ENCODE measurements around the gene LPCAT4. TPM values are rescaled to one million over a fixed set of nuclear protein-coding genes. Genes with fewer than 3 reads are reported as not detected.
"Not testable (repeated sequence)": the region's sequence is repeated elsewhere in the genome, so short reads cannot be mapped to it uniquely, and the experiment has no call there.

Gene LPCAT4
- total and polyA plus RNA-seq, 2 of the 8 experiments (the other 6 are each of a cell fraction or from before 2014, with no cell fraction given), result 69.3 to 109 TPM

DNA sequence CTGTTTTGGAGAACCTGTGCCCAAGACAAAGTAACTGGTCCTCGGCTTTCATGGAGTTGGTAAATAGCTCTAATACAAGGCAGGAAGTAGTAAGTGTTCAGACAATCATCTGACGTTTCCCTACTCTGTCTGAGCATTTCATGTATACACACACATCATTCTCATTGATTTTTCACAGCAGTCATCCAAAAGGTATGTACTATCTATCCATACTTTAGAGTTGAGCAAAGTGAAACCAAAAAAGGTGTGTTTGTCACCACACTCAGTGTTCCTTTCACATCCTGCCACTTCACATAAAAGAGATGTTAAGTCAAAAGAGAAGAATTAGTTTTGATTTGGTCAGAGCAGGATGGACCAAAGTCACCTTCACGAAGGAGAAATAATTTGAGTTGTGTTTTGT, 36.9 kb upstream of the LPCAT4 start:
- H2BK5ac ChIP-seq (ENCODE audit: low read depth, low read length); H2BK12ac ChIP-seq (ENCODE audit: low read depth, low read length); H3K27ac ChIP-seq (ENCODE audit: low read depth, low read length); H3K4me1 ChIP-seq (replicated peaks in 1 of 4; ENCODE audit: control insufficient read depth in 3 of 4, insufficient read depth in 4 of 4, low read length in 3 of 4); FAIRE-seq; H3K27me3 ChIP-seq (replicated peaks in 1 of 4; ENCODE audit: control insufficient read depth in 3 of 4, extremely low read depth in 1 of 4, insufficient read depth in 3 of 4, low read length in 3 of 4); CTCF ChIA-PET (ENCODE audit: partially characterized antibody); H4K91ac ChIP-seq (replicated peaks; ENCODE audit: insufficient read length, low read length); H3K36me3 ChIP-seq (ENCODE audit: control insufficient read depth in 2 of 4, insufficient read depth in 4 of 4, low read length in 3 of 4); H3K23ac ChIP-seq (ENCODE audit: insufficient read length); H2BK120ac ChIP-seq (replicated peaks; ENCODE audit: low read depth, low read length); H3K9me3 ChIP-seq (ENCODE audit: insufficient read depth in 2 of 2, low read depth in 1 of 2, low read length in 1 of 2); H3K4me2 ChIP-seq (ENCODE audit: insufficient read depth in 1 of 2, low read depth in 2 of 2, low read length in 2 of 2); H3K79me2 ChIP-seq (ENCODE audit: control insufficient read depth in 1 of 2, insufficient read depth in 2 of 2, low read length in 2 of 2); H3K14ac ChIP-seq (ENCODE audit: insufficient read length); H2BK15ac ChIP-seq (ENCODE audit: low read length); H4K5ac ChIP-seq (ENCODE audit: insufficient read length, low read depth, low read length); H2AK5ac ChIP-seq (ENCODE audit: low read depth, low read length); H2BK20ac ChIP-seq (ENCODE audit: low read length); POLR2A ChIA-PET (ENCODE audit: partially characterized antibody); H3K4me3 ChIP-seq (ENCODE audit: extremely low read depth in 1 of 4, insufficient read depth in 2 of 4, low read depth in 3 of 4, low read length in 4 of 4); H3K18ac ChIP-seq (ENCODE audit: extremely low read depth, low read length); H2AFZ ChIP-seq (ENCODE audit: low read length); DNase-seq (ENCODE audit: low read depth in 1 of 2, low spot score in 2 of 2); H3K9ac ChIP-seq (replicated peaks in 1 of 4; ENCODE audit: extremely low read depth in 1 of 4, low read depth in 3 of 4, low read length in 3 of 4); H3K79me1 ChIP-seq (ENCODE audit: low read depth, low read length); H3K4ac ChIP-seq (replicated peaks; ENCODE audit: insufficient read length, low read depth, low read length); H3K23me2 ChIP-seq (ENCODE audit: low read depth, low read length); H4K8ac ChIP-seq (ENCODE audit: extremely low read depth, insufficient read depth, low read length); H3K56ac ChIP-seq (replicated peaks; ENCODE audit: insufficient read length, low read depth, low read length); H4K20me1 ChIP-seq (replicated peaks in 1 of 2; ENCODE audit: control insufficient read depth in 1 of 2, insufficient read depth in 2 of 2, low read length in 2 of 2): not testable (repeated sequence)
- no CpG with 5 or more reads among the region's 3 CpGs for WGBS, 2 experiments (ENCODE audit: extremely low coverage in 1 of 2, insufficient coverage in 1 of 2, insufficient read length in 1 of 2, insufficient replicate concordance in 2 of 2, low coverage in 1 of 2, low lambda C conversion rate in 2 of 2, missing lambda C conversion rate in 1 of 2)

DNA sequence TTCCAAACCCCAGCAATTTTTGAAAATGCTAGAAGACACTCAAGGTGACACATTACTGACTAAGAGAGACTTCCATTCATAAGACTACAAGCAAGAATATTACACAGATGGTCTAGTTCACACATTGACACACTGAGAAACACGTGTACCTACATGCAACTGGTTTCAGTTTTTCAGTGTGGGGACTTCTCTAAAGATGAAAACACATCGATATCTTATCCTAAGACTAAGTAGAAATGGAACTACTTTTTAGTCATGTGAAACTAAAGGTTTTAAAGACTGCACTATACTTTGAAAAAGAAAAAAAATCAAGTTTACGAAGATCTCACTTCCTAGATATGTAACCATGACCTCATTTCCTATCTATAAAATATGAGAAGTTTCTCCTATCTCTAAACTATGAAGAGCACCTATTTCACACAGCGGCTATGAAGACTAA, 36.2 kb upstream of the LPCAT4 start:
- DNase-seq (ENCODE audit: low read depth in 1 of 2, low spot score in 2 of 2); H2BK20ac ChIP-seq (ENCODE audit: low read length); H3K4ac ChIP-seq (replicated peaks; ENCODE audit: insufficient read length, low read depth, low read length); H3K36me3 ChIP-seq (ENCODE audit: control insufficient read depth in 2 of 4, insufficient read depth in 4 of 4, low read length in 3 of 4); H3K18ac ChIP-seq (ENCODE audit: extremely low read depth, low read length); H3K4me1 ChIP-seq (replicated peaks in 1 of 4; ENCODE audit: control insufficient read depth in 3 of 4, insufficient read depth in 4 of 4, low read length in 3 of 4); H3K79me2 ChIP-seq (ENCODE audit: control insufficient read depth in 1 of 2, insufficient read depth in 2 of 2, low read length in 2 of 2); H4K20me1 ChIP-seq (replicated peaks in 1 of 2; ENCODE audit: control insufficient read depth in 1 of 2, insufficient read depth in 2 of 2, low read length in 2 of 2); H2BK5ac ChIP-seq (ENCODE audit: low read depth, low read length); H3K23me2 ChIP-seq (ENCODE audit: low read depth, low read length); H4K5ac ChIP-seq (ENCODE audit: insufficient read length, low read depth, low read length); POLR2A ChIA-PET (ENCODE audit: partially characterized antibody); H3K14ac ChIP-seq (ENCODE audit: insufficient read length); H3K9ac ChIP-seq (replicated peaks in 1 of 4; ENCODE audit: extremely low read depth in 1 of 4, low read depth in 3 of 4, low read length in 3 of 4); H2BK15ac ChIP-seq (ENCODE audit: low read length); H3K56ac ChIP-seq (replicated peaks; ENCODE audit: insufficient read length, low read depth, low read length); H2BK120ac ChIP-seq (replicated peaks; ENCODE audit: low read depth, low read length); H3K9me3 ChIP-seq (ENCODE audit: insufficient read depth in 2 of 2, low read depth in 1 of 2, low read length in 1 of 2); H3K79me1 ChIP-seq (ENCODE audit: low read depth, low read length); H3K23ac ChIP-seq (ENCODE audit: insufficient read length); CTCF ChIA-PET (ENCODE audit: partially characterized antibody); H3K27me3 ChIP-seq (replicated peaks in 1 of 4; ENCODE audit: control insufficient read depth in 3 of 4, extremely low read depth in 1 of 4, insufficient read depth in 3 of 4, low read length in 3 of 4); H4K91ac ChIP-seq (replicated peaks; ENCODE audit: insufficient read length, low read length); H2AK5ac ChIP-seq (ENCODE audit: low read depth, low read length); H3K4me3 ChIP-seq (ENCODE audit: extremely low read depth in 1 of 4, insufficient read depth in 2 of 4, low read depth in 3 of 4, low read length in 4 of 4); H2BK12ac ChIP-seq (ENCODE audit: low read depth, low read length); H3K4me2 ChIP-seq (ENCODE audit: insufficient read depth in 1 of 2, low read depth in 2 of 2, low read length in 2 of 2); H4K8ac ChIP-seq (ENCODE audit: extremely low read depth, insufficient read depth, low read length); FAIRE-seq; H3K27ac ChIP-seq (ENCODE audit: low read depth, low read length); H2AFZ ChIP-seq (ENCODE audit: low read length): not testable (repeated sequence)
- WGBS, 2 experiments (ENCODE audit: extremely low coverage in 1 of 2, insufficient coverage in 1 of 2, insufficient read length in 1 of 2, insufficient replicate concordance in 2 of 2, low coverage in 1 of 2, low lambda C conversion rate in 2 of 2, missing lambda C conversion rate in 1 of 2), result 91% methylated on average over 1 of the region's 4 CpGs; no CpG with 5 or more reads in 1 of the 2 experiments

Measured in H1 (cell line).